A549 (cell line): ENCODE results near the gene CSGALNACT2.

Source experiments
- EP300 ChIP-seq, 2 experiments: fragments of >200 bp; sonication (Bioruptor Twin); formaldehyde crosslinking; IDR thresholded peaks; 2 replicates in 1 of 2; 3 replicates in 1 of 2; pipeline ENCODE4 v1.6.1; 2016 to 2017
- HDAC2 ChIP-seq: fragments of 200-600 bp; sonication (generic); IDR thresholded peaks from 2 replicates; pipeline ENCODE4 v1.6.1; 2016

DNA sequence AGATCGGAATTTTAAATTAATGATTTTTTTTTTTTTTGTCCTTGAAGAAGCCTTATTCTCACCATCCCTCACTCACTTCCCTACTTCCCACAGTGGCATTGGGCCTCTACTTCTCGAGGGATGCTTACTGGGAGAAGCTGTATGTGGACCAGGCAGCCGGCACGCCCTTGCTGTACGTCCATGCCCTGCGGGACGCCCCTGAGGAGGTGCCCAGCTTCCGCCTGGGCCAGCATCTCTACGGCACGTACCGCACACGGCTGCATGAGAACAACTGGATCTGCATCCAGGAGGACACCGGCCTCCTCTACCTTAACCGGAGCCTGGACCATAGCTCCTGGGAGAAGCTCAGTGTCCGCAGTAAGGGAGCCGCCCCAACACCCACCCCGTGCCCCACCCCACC lies 37.9 kb upstream of the CSGALNACT2 start:
- TF ChIP-seq HDAC2, result no peak
- TF ChIP-seq EP300 (IDR thresholded peaks at IDR 0.05), result no peak
